ENCODE measurements around the gene TYK2.

- TF ChIP-seq, protein P1, sequence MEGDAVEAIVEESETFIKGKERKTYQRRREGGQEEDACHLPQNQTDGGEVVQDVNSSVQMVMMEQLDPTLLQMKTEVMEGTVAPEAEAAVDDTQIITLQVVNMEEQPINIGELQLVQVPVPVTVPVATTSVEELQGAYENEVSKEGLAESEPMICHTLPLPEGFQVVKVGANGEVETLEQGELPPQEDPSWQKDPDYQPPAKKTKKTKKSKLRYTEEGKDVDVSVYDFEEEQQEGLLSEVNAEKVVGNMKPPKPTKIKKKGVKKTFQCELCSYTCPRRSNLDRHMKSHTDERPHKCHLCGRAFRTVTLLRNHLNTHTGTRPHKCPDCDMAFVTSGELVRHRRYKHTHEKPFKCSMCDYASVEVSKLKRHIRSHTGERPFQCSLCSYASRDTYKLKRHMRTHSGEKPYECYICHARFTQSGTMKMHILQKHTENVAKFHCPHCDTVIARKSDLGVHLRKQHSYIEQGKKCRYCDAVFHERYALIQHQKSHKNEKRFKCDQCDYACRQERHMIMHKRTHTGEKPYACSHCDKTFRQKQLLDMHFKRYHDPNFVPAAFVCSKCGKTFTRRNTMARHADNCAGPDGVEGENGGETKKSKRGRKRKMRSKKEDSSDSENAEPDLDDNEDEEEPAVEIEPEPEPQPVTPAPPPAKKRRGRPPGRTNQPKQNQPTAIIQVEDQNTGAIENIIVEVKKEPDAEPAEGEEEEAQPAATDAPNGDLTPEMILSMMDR (IDR thresholded peaks at IDR 0.05): no peak
- TF ChIP-seq SIN3A (IDR thresholded peaks at IDR 0.05; ENCODE audit: borderline replicate concordance, insufficient read depth, low read depth, low read length): no peak
Observed at GRCh38 chr19:10395917-10396316, 15.5 kb upstream of the TYK2 start.
